HG03460 (cell line): ENCODE results near the gene NCAPH2.
"Not testable (repeated sequence)": the region's sequence is repeated elsewhere in the genome, so short reads cannot be mapped to it uniquely, and the experiment has no call there.

Experiments used
- ATAC-seq: cut with Tn5 transposase; IDR thresholded peaks from one replicate; pipeline ENCODE4 v1.9.1; 2021; ENCODE audit not compliant: unreplicated experiment

Gene NCAPH2

DNA sequence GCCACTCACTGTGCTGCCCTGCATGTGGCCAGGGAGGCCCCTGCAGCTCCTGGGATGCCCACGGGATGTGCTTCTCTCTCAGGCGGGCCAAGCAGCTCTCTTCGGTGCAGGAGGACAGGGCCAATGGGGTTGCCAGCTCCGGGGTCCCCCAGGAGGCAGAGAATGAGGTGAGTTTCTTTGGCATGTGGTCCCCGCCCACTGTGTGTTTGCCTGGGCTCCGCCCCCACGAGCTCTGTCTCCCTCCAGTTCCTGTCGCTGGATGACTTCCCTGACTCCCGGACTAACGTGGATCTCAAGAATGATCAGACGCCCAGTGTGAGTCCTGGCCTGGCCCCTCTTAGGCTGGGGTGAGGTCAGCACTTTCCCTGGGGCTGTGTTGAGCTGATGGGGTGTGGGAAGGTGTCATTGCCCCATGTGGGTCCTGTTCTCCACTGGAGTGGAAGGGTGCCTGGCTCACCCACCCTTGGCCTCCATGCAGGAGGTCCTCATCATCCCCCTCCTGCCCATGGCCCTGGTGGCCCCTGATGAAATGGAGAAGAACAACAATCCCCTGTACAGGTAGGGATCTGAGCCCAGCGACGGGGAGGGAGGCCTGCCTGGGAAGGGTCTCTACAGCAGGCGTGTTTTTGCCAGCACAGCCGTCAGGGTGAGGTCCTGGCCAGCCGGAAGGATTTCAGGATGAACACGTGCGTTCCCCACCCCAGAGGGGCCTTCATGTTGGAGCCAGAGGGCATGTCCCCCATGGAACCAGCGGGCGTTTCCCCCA, 9.7 kb downstream of the NCAPH2 start:
- no peak for ATAC-seq

DNA sequence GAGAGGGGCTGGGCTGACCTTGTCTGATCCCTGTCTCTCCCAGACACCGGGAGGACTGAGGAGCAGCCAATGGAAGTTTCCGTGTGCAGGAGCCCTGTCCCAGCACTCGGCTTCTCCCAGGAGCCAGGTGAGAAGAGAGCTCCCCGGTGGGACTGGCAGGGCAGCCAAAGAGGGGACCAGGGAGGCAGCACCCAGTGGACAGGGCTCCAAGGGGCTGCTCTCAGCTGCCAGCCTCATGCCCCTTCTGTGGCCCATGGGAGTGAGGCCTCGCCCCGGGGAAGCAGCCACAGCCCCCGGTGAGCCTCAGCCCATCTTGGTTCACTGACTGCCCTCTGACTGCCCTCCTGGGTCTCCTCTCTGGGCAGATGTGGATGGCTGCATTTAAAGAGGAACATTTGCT, 10.6 kb downstream of the NCAPH2 start:
- ATAC-seq = no peak

DNA sequence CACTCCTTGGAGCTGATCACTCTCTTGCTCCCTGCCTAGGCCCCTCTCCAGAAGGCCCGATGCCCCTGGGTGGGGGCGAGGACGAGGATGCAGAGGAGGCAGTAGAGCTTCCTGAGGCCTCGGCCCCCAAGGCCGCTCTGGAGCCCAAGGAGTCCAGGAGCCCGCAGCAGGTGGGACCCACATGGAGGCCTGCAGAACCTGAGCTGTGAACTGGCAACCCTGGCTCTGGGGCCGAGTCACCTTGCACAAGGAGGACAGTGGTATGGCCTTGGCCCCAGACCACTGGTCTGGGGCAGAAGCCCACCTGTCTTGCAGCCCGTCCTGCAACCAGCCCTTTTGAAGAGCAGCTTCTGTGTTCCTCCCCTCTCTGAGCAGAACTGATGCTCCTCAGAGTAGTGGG, 11.1 kb downstream of the NCAPH2 start:
- no peak for ATAC-seq

DNA sequence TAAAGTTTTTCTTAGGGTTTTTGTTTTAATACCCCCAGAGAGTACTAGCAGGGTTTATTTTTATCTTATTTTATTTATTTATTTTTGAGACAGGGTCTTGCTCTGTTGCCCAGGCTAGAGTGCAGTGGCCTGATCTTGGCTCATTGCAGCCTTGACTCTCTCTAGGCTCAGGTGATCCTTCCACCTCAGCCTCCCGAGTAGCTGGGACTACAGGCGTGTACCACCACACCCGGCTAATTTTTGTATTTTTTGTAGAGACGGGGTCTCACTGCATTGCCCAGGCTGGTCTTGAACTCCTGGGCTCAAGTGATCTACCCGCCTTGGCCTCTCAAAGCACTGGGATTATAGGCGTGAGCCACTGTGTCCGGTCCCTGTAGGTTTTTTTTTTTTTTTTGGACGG, 12.2 kb downstream of the NCAPH2 start:
- ATAC-seq = not testable (repeated sequence)

DNA sequence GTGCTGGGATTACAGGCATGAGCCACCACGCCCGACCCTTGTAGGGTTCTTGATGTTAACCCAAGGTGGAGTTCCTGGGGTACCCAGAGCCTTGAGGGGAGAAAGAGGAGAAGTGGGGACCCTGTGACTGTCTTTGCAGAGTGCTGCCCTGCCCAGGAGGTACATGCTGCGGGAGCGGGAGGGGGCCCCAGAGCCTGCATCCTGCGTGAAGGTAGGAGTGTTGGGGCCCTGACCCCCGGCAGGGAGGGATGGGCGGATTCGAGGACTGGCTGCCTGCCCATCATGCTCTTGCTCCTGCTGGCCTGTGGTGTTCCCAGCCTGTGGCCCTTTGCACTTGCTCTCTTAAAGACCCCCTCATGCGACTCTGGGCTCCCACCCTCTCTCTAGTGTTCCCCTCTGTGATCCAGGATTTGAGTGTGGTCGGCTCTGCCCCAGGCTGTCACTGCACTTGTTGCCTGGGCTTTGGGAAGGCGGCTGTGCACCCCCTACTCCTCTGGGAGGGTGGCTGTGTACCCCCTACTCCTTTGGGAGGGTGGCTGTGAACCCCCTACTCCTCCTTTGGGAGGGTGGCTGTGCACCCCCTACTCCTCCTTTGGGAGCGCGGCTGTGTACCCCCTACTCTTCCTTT, 12.9 kb downstream of the NCAPH2 start:
- no peak for ATAC-seq

DNA sequence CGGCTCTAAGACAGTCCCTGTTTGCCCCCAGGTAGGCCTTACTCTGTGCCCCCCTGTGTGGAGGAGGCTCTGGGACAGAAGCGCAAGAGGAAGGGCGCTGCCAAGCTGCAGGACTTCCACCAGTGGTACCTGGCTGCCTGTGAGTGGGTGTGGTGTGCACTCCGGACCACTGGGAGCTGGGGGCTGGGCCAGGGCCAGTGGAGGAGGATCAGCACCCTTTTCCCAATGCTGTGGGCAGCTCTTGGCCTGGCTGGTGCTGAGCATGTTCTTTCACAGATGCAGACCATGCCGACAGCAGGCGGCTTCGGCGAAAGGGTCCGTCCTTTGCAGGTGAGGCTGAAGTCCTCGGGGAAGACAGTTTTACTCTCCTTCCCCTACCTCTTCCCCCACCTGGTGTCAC, 13.7 kb downstream of the NCAPH2 start:
- ATAC-seq = no peak

DNA sequence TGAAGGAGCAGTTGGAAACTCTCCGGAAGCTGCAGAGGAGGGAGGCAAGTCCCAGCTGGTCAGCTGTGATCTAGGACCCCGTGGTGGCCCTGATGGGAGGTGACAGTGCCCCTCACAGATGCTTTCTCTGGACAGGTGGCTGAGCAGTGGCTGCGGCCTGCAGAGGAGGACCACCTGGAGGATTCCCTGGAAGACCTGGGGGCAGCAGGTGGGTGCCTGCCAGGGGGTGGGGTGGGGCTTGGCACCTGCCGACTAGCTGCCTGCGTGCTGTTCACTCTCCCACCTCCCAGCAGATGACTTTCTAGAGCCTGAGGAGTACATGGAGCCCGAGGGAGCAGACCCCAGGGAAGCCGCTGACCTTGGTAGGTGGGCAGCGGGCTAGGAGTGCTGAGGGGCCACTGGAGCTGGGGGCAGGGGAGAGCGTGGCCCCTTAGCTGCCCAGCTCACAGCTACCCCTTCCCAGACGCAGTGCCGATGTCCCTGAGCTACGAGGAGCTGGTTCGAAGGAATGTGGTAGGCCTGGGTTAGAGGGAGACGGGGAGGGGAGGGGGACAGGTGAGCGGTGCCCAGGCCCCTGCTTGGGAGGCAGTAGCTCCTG, 14.3 kb downstream of the NCAPH2 start:
- no peak for ATAC-seq

DNA sequence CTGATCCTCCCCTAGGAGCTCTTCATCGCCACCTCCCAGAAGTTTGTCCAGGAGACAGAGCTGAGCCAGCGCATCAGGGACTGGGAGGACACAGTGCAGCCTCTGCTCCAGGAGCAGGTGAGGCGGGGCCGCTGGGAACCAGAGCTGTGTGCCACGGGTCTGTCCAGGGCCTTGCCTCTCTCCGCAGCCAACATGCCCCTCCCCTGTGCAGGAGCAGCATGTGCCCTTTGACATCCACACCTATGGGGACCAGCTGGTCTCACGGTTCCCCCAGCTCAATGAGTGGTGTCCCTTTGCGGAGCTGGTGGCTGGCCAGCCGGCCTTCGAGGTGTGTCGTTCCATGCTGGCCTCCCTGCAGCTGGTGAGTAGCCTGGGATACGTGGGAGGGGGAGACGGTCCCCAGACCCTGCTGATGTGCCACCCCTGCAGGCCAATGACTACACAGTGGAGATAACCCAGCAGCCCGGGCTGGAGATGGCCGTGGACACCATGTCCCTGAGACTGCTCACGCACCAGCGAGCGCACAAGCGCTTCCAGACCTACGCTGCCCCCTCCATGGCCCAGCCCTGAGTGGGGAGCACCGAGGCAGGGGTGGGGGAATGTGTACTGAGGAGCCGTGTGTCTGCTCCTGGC, 14.9 kb downstream of the NCAPH2 start:
- ATAC-seq = no peak

DNA sequence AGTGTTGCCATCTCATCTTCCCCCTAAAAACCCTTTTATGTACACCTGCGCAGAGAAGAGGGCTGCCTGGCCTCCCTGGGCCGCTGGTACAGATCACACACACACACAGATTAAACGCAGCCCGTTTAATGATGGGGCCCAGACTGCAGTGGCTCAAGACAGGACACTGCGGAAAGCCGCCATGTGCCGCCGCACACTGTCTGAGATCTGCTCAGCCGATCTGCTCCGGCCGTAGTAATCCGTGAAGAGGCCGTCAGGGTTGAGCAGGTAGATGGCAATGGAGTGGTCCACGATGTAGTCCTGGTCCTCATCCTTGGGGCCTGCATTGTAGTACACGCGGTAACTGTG, 15.4 kb downstream of the NCAPH2 start:
- ATAC-seq = no peak

DNA sequence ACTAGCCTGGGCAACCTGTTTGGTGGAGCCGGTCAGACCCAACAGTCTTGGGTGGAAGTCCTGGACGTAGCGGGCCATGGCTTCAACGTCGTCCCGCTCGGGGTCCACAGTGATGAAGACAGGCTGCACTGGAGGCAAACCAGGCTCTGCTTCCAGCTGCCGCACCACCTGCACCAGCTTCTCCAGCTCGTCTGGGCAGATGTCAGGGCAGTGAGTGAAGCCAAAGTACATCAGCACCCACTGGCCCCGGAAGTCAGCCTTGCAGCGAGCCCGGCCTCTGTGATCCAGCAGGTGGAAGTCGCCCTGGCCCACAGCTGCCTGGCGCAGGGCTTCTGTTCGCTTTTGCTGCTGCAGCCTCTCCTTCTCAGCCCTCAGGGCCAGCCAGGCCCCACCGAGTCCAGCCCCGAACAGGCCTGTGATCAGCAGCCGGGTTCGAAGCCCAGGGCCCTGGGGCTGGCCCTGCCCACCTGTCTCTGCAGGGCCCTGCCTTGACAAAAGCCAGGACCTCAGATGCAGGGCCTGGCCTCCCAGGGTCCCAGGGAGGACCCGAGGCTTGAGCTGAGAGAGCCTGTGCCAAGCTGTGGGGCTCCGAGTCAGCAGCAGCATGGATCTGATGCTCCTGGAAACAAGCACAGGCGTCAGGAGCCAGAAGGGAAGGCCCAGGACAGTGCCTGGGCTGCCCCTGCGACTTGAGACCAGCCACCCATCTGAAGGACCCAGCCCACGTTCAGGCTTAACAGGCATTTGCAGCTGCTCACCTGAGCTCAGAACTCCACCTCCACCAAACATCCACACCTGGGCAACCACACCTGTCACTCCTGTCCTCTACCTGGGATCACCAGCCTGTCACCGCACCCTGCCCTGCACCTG, 16.0 kb downstream of the NCAPH2 start:
- ATAC-seq = no peak

DNA sequence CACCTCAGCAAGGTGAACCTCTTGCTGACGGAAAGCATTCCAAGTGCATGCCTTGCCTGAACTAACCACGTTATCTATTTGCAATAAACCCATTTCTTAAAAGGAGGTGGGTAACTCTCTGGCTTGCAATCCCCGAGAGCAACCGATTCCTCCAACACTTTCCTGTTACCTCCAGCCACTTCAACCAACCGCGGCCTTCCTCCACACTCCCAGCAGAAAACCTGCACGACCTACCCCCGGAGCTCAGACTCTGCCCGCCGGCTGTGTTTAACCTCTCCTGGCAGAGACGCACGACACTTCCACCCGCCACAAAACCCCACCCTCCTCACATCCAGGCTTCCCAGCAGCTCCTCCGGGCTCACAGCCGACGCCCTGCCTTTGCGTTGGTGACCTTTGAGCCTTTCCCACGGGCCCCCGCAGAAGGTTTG, 16.7 kb downstream of the NCAPH2 start:
- ATAC-seq = no peak

DNA sequence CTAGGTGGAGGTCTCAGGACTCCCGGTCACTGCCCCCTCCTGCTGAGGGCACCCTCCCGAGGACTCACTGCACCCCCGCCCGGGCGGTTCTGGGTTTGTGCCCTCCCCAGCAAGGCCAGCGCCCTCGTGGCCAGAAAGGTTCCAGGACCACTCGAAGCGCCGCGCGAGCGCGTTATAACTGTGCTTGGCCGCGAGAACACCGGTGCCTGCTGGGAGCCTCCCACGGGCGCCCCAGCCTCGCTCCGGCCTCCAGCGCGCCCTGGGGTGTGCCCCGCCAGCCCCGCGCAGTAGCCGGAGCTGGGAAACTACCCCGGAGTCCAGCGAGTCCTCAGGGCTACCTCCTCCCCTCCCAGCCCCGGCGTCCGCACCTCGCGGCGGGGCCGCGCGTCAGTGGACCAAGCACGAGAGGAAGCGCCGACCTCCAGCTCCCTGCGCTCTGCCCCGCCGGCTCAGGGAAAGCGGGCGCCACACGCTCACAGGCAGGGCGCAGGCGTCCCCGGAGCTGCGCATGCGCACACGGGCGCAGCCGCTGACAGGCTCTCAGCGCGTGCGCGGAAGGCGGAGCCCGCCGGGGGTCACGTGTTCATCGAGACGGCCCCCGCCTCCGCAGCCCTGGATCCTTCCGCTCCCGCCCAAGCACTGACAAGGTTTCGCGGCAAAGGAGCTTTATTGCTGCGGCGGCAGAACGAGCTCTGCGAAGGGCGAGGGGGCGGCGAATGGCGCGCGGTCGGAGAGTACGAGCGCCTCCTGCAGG, 17.3 kb downstream of the NCAPH2 start, which contains the start of gene SCO2:
SCO2 (minus strand) TSS at position 495 of the 754 bp plus-strand sequence. CDS start 1,187 bp downstream, outside the sequence.
- ATAC-seq = peak; percentile 40

DNA sequence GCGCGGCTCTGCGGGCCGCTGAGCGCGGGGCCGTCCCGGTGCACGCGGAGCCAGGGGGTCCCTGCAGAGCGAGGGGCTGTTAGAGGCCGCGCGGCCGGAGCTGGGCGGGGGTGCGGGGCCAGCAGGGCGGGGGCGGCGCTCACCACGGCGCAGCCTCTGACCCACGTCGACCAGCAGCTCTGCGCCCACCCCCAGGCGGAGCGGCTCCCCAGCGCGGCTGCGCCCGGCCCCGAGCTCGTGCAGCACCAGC, 17.8 kb downstream of the NCAPH2 start:
- ATAC-seq = peak; percentile 13

DNA sequence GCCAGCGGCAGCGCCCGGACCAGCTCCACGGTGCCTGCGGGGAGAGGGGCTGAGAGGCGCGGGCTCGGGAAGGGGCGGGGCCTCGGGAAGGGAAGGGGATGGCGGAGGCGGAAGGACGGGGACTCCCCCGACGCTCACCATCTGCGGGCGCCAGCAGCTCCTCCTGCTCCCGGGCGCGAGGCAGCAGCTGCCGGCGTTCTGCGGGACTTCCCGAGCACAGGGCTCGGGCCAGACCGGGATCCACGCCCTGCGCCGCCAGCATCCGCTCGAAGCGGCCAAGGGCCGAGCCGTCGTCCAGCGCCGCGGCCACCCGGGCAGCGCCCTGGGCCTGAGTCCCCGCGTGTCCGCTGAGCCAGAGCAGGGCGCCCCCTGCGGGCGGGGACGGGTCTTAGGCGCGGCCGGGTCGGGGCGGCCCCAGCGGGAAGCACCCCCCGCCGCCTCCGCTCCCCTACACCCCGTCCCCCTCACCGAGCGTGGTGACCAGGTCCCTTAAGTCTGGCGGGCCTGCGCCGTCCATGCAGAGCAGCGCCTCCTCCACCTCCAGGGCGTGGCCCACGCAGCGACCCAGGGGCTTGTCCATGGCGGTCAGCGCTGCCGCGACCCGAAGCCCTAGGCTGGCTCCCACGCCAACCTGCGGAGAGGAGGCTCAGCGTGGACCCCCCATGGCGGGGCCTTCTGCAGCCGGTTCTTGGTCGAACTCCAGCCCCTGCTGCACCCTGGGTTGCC, 18.2 kb downstream of the NCAPH2 start:
- ATAC-seq = peak; percentile 27

DNA sequence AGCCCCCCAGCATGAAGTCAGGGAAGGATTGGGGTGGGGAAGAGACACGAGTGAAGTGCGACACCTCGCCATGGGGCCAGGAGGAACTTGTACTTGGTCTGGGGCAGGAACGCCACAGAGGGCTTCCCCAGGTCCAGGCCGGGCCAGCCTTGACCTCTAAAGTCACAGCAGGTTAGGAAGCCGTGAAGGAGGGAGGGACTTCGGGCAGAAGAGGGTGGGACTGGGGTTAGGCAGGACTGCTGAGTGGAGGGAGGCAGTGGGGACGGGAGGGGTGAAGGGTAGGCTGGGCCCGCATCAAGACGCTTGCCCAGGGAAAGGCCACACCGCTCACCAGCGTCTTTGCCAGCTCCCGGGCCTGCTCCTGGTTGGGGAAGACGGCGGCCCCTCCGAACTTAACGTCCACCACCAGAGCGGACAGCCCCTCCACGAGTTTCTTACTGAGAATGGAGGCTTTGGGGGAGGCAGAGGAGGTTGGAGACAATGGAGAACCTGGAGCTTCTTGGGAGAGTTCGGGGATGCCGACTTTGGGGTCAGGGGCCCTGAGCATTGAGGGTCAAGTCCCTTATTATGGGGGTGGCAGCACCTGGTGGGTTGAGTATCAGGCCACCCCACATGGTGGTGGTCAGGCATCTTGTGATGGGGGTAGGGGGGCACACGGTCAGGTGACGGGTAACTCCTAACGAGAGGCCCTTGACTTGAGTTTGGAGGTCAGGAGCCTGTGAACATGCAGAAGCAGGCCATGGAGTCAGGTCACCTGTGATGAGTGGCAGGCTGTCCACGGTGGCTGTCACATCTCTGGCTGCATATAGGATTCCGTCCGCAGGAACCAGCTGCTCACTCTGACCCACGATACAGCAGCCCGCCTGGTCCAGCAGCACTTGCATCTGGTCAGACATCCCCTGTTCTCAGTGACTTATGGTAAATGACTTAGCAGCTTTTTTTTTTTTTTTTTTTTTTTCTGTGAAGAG, 19.1 kb downstream of the NCAPH2 start:
- no peak for ATAC-seq

DNA sequence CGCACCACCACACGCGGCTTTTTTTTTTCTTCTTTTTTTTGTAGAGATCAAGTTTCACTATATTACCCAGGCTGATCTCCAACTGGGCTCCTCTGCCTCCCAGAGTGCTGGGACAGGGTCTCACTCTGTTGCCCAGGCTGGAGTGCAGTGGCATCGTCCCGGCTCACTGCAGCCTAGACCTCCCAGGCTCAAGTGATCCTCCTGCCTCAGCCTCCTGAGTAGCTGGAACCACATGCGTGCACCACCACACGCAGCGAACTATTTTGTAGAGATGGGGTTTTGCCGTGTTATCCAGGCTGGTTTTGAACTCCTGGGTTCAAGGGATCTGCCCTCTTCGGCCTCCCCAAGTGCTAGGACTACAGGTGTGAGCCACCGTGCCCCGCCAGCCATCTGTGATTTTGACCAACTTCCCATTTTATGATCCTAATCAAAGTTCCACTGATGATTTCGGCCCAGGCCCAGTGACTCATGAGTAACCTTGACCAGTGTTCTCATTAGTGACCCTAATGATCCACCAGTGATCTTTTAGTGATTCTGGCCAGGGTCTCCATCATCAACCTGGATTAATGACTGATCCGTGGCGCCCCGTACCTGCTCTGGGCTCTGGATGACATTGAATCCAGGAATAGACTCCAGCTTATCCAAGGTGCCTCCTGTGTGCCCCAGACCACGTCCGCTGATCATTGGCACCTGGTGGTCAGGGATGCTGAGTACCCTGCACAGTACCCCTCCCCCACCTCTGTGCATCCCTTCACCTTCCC, 20.1 kb downstream of the NCAPH2 start:
- no peak for ATAC-seq

DNA sequence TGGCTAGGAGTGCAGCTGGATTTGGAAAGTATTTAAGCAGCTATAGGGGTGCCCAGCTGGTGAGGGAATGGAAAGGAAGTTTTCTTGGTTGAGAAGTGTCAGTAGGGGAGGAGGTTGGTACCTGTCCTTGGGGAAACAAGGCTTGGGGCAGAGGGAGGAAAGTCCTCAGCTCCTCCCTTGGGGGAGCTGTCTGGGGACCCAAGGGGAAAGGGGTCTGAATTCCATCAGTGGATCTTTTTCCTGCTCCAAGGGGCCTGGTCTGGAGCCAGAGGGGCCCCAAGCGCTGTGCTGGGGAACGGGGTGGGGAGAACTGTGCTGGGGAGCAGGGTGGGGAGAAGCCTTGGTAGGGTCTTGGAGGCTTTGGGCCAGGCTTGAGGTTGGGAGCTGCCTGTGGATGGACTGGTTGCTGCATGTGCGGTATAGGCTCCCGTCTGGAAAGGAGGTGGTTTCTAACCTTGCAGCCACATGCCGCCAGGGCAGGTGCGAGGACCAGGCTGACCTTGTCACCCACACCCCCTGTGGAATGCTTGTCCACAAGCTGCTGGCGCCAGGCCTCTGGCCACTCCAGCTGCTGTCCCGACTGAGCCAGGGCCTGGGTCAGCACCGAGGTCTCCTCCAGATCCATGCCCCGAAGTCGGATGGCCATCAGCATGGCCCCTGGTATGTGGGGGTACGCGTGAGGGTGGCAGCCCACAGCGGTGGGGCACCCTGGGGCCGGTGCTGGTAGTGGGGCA, 20.8 kb downstream of the NCAPH2 start:
- no peak for ATAC-seq
